Sciatic nerve (tissue), 2 donors: ENCODE measurements around the gene CHD9. TPM values are rescaled to one million over a fixed set of nuclear protein-coding genes. Genes with fewer than 3 reads are reported as not detected.

Experiments
- ATAC-seq: fragments of 200-7000 bp; cut with Tn5 transposase; one replicate; pipeline ENCODE4 v1.9.1; 2020; ENCODE audit warnings: mild to moderate bottlenecking, moderate library complexity
- DNase-seq: peaks from one replicate; pipeline ENCODE4 v3.0.0-alpha.2; 2020; ENCODE audit warnings: low spot score
- intact Hi-C: fragments of 100-400 bp; cut with DNase I; formaldehyde crosslinking; loops from one replicate; pipeline ENCODE4 v1.14.2; 2022
- total RNA-seq: library from RNA; stranded (reverse); fragmentation: NEBNext Ultra II Directional; extraction: Animal tissue kit (Norgen Biotek cat#: 25700); gene quantifications from one replicate; pipeline ENCODE4 v1.2.1, GENCODE V29; 2021
- donor health status: DM: no; HTN: no; CAD: no.
- donor health status: DM: no; HTN: no; CAD: no.

The CHD9 gene
- total RNA-seq, 1 donor from 2014 or later, result 137 TPM

GRCh38 chr16:53358884-53359283 lies 304.1 kb downstream of the CHD9 start:
- intact Hi-C loops, result no loop called here
- ATAC-seq, result no peak
- DNase-seq, result no peak

GRCh38 chr16:53369921-53370320 lies 315.1 kb downstream of the CHD9 start:
- DNase-seq, result no peak
- ATAC-seq, result no peak
- intact Hi-C loops, result no loop called here

DNA sequence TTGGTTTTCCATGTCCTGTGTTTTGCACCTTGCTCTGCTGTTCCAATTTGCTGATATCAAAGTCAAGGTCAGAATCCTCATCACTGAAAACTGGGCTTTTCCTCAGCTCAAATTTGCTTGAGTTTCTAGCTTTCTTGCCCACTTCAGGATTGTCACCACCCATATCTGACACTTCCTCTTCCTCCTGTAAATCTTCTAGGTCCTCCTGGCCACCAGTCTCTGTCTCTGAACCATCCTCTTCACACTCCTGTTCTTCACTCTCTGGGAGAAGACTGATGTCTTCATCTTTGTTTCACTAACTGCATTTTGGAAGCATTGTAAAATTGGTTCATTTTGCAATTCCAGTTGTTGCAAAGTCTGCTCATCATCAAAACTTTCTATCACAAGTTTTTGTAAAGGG lies 316.0 kb downstream of the CHD9 start:
- ATAC-seq (no peak), DNase-seq (no peak)
- intact Hi-C loops, result no loop called here

- DNase-seq, result no peak
Observed at GRCh38 chr16:53372992-53373871, 318.4 kb downstream of the CHD9 start.

GRCh38 chr16:53374800-53375199 lies 320.0 kb downstream of the CHD9 start:
- DNase-seq (no peak), ATAC-seq (no peak)
- intact Hi-C loops, result no loop called here

More at GRCh38 chr16:53372992-53373871, 318.4 kb downstream of the CHD9 start:
- ATAC-seq, result no peak
- intact Hi-C loops, result no loop called here

DNA sequence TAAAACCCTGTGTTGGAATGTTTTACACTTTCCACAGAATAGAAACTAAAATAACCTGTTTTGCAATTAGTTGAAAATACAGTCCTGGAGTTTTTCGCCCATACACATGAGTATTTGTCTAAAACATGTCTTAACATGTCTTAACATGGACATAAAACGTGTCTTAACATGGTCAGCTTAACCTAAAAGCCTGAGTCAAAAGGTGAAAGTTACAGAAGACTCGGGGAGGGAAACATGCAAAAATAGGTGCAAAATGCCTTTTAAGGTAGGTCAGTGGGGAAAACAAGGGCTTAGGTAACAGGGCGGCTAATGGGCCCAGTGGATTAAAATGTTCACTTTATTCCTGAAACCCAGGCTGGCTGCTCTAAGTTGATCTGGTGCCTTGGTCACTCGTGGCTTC lies 323.3 kb downstream of the CHD9 start:
- intact Hi-C loops, result no loop called here
- DNase-seq, result no peak
- ATAC-seq, result no peak

Other genes starting within 250 kb of the CHD9 start
- 7.5 TPM for gene CHD9NB, start 2.1 kb upstream of the CHD9 start, total RNA-seq